ENCODE results near the gene STK35.

Gene STK35

GRCh38 chr20:2122936-2123335 lies 21.3 kb downstream of the STK35 start:
- no peak overlapping the region for H3K27ac ChIP-seq (ENCODE audit: insufficient read depth, low read depth, low read length, poor library complexity, severe bottlenecking)
- no peaks in the 10 kb centered on the region for H3K36me3 ChIP-seq (ENCODE audit: control insufficient read depth, insufficient read depth, low read length)
- 90 to 94% methylated on average over 6 of the region's 6 CpGs for WGBS, 2 experiments
- no peak overlapping the region for H3K4me3 ChIP-seq (ENCODE audit: insufficient read depth, low read depth, low read length)
- H3K27me3 ChIP-seq (ENCODE audit: control insufficient read depth, insufficient read depth, low read length, poor library complexity, severe bottlenecking) = no peaks in the 10 kb centered on the region
- no peaks in the 10 kb centered on the region for H3K9me3 ChIP-seq (ENCODE audit: control insufficient read depth, low read length)
- H3K4me1 ChIP-seq (ENCODE audit: control insufficient read depth, insufficient read depth, low read length) = no peaks in the 10 kb centered on the region

GRCh38 chr20:2123720-2124119 lies 22.1 kb downstream of the STK35 start:
- no peaks in the 10 kb centered on the region for H3K9me3 ChIP-seq (ENCODE audit: control insufficient read depth, low read length)
- H3K4me3 ChIP-seq (ENCODE audit: insufficient read depth, low read depth, low read length) = no peak overlapping the region
- no peaks in the 10 kb centered on the region for H3K27me3 ChIP-seq (ENCODE audit: control insufficient read depth, insufficient read depth, low read length, poor library complexity, severe bottlenecking)
- H3K27ac ChIP-seq (ENCODE audit: insufficient read depth, low read depth, low read length, poor library complexity, severe bottlenecking) = no peak overlapping the region
- H3K36me3 ChIP-seq (ENCODE audit: control insufficient read depth, insufficient read depth, low read length) = no peaks in the 10 kb centered on the region
- 97 to 99% methylated on average over 5 of the region's 5 CpGs for WGBS, 2 experiments
- no peaks in the 10 kb centered on the region for H3K4me1 ChIP-seq (ENCODE audit: control insufficient read depth, insufficient read depth, low read length)

DNA sequence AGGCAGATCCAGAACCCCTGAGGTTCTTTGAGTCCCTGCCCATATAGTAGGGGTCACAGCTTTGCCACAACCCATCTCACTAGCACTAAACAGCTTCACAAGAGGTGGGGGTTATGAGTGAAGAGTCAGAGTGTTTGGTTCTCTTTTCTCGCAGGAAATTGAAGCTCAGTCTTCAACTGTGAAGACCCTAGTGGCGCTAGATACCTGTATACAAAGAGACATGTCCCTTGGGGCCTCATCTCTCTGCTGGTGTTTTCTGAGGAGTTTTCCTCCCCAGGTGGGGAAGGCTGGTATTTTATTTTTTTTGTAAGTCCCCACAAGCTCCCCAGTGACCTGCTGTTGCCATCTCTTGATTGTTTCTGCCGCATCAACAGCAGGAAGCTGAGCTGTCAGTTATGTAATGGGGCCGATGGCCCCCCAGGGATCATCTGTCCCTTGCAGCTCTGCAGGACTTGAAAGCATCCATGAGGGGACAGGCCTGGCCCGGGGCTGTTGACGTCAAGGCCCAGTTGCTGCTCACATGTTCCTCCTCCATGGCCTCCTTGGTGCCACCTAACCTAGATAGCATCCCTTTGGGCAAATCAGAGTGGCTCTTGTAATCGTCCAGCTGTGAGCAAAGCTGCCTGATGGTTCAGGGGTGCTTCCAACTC lies 23.1 kb downstream of the STK35 start:
- Histone ChIP-seq H3K36me3 (ENCODE audit: control insufficient read depth, insufficient read depth, low read length) (no peaks in the 10 kb centered on the region), H3K27ac (ENCODE audit: insufficient read depth, low read depth, low read length, poor library complexity, severe bottlenecking) (no peak overlapping the region), H3K27me3 (ENCODE audit: control insufficient read depth, insufficient read depth, low read length, poor library complexity, severe bottlenecking) (no peaks in the 10 kb centered on the region), H3K4me1 (ENCODE audit: control insufficient read depth, insufficient read depth, low read length) (no peaks in the 10 kb centered on the region), H3K9me3 (ENCODE audit: control insufficient read depth, low read length) (no peaks in the 10 kb centered on the region), H3K4me3 (ENCODE audit: insufficient read depth, low read depth, low read length) (no peak overlapping the region)
- 82 to 84% methylated on average over 7 of the region's 7 CpGs for WGBS, 2 experiments

DNA sequence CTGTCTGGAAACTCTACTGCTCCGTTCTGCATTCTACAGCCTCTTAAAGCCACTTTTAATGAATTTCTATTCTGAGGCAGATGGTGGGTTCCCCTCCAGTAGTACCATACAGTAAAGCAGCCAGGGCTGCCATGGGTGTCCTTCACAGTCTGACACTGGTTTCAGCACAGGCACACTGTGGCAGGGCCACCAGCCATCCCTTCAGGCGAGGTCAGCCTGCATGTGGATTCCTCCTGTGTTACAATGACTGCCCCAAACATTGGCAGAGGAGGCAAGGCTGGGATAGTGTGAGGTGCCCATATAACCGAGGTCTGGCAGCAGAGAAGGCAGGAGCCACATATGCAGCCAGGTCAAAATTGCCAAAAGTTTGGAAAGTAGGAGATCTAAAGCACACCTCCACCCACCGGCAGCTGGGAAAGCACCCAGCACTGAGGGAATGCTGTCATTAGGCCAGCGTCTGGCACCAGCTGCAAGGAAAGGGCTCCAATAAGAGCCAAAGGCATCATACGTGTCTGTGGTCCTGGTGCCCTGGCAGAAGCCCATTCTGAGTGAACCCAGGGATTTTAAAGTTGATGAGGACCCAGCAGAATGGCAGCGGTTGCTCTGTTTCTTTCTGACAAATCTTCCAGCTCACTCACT lies 24.0 kb downstream of the STK35 start:
- no peaks in the 10 kb centered on the region for H3K9me3 ChIP-seq (ENCODE audit: control insufficient read depth, low read length)
- 94 to 95% methylated on average over 7 of the region's 7 CpGs for WGBS, 2 experiments
- H3K27ac ChIP-seq (ENCODE audit: insufficient read depth, low read depth, low read length, poor library complexity, severe bottlenecking) = no peak overlapping the region
- H3K4me3 ChIP-seq (ENCODE audit: insufficient read depth, low read depth, low read length) = no peak overlapping the region
- no peaks in the 10 kb centered on the region for H3K27me3 ChIP-seq (ENCODE audit: control insufficient read depth, insufficient read depth, low read length, poor library complexity, severe bottlenecking)
- H3K36me3 ChIP-seq (ENCODE audit: control insufficient read depth, insufficient read depth, low read length) = no peaks in the 10 kb centered on the region
- peaks cover 4% of the 10 kb centered on the region for H3K4me1 ChIP-seq (ENCODE audit: control insufficient read depth, insufficient read depth, low read length)

GRCh38 chr20:2127238-2127637 lies 25.6 kb downstream of the STK35 start:
- Histone ChIP-seq H3K36me3 (ENCODE audit: control insufficient read depth, insufficient read depth, low read length) (no peaks in the 10 kb centered on the region), H3K9me3 (ENCODE audit: control insufficient read depth, low read length) (no peaks in the 10 kb centered on the region), H3K27ac (ENCODE audit: insufficient read depth, low read depth, low read length, poor library complexity, severe bottlenecking) (no peak overlapping the region), H3K4me1 (ENCODE audit: control insufficient read depth, insufficient read depth, low read length) (peaks cover 8% of the 10 kb centered on the region), H3K27me3 (ENCODE audit: control insufficient read depth, insufficient read depth, low read length, poor library complexity, severe bottlenecking) (no peaks in the 10 kb centered on the region), H3K4me3 (ENCODE audit: insufficient read depth, low read depth, low read length) (no peak overlapping the region)
- 91 to 96% methylated on average over 1 of the region's 1 CpG for WGBS, 2 experiments

GRCh38 chr20:2128542-2128941 lies 26.9 kb downstream of the STK35 start:
- Histone ChIP-seq H3K4me1 (ENCODE audit: control insufficient read depth, insufficient read depth, low read length) (peaks cover 13% of the 10 kb centered on the region), H3K27ac (ENCODE audit: insufficient read depth, low read depth, low read length, poor library complexity, severe bottlenecking) (no peak overlapping the region), H3K27me3 (ENCODE audit: control insufficient read depth, insufficient read depth, low read length, poor library complexity, severe bottlenecking) (no peaks in the 10 kb centered on the region), H3K36me3 (ENCODE audit: control insufficient read depth, insufficient read depth, low read length) (no peaks in the 10 kb centered on the region), H3K4me3 (ENCODE audit: insufficient read depth, low read depth, low read length) (no peak overlapping the region), H3K9me3 (ENCODE audit: control insufficient read depth, low read length) (no peaks in the 10 kb centered on the region)
- 89 to 96% methylated on average over 6 of the region's 6 CpGs for WGBS, 2 experiments

GRCh38 chr20:2130062-2130591 lies 28.5 kb downstream of the STK35 start:
- WGBS, 2 experiments = 87 to 91% methylated on average over 13 to 15 of the region's 15 CpGs
- Histone ChIP-seq H3K27me3 (ENCODE audit: control insufficient read depth, insufficient read depth, low read length, poor library complexity, severe bottlenecking) (no peaks in the 10 kb centered on the region), H3K27ac (ENCODE audit: insufficient read depth, low read depth, low read length, poor library complexity, severe bottlenecking) (no peak overlapping the region), H3K9me3 (ENCODE audit: control insufficient read depth, low read length) (no peaks in the 10 kb centered on the region), H3K4me3 (ENCODE audit: insufficient read depth, low read depth, low read length) (no peak overlapping the region), H3K36me3 (ENCODE audit: control insufficient read depth, insufficient read depth, low read length) (no peaks in the 10 kb centered on the region), H3K4me1 (ENCODE audit: control insufficient read depth, insufficient read depth, low read length) (peaks cover 14% of the 10 kb centered on the region)

DNA sequence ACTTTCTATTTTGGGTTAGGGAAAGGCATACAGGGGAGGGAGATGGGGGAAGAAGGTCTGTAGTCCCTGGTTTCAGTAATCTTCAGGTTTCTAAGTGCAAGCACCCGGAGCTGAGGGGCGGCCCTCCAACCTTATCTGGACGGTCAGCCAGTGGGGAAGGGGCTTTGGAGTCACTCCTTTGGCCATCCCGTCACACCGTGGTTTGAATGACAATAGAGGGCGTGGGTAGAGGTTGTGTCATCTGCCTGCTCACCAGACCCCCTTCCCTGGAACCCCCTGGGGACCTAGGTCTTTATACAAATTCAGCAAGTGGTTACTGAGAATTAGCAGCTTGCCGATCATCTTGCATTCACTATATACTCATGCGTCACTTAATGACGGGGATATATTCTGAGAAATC lies 29.1 kb downstream of the STK35 start:
- H3K4me3 ChIP-seq (ENCODE audit: insufficient read depth, low read depth, low read length) = no peak overlapping the region
- H3K27me3 ChIP-seq (ENCODE audit: control insufficient read depth, insufficient read depth, low read length, poor library complexity, severe bottlenecking) = no peaks in the 10 kb centered on the region
- 33 to 38% methylated on average over 9 of the region's 9 CpGs for WGBS, 2 experiments
- no peaks in the 10 kb centered on the region for H3K36me3 ChIP-seq (ENCODE audit: control insufficient read depth, insufficient read depth, low read length)
- H3K27ac ChIP-seq (ENCODE audit: insufficient read depth, low read depth, low read length, poor library complexity, severe bottlenecking) = no peak overlapping the region
- no peaks in the 10 kb centered on the region for H3K9me3 ChIP-seq (ENCODE audit: control insufficient read depth, low read length)
- peaks cover 14% of the 10 kb centered on the region for H3K4me1 ChIP-seq (ENCODE audit: control insufficient read depth, insufficient read depth, low read length)

DNA sequence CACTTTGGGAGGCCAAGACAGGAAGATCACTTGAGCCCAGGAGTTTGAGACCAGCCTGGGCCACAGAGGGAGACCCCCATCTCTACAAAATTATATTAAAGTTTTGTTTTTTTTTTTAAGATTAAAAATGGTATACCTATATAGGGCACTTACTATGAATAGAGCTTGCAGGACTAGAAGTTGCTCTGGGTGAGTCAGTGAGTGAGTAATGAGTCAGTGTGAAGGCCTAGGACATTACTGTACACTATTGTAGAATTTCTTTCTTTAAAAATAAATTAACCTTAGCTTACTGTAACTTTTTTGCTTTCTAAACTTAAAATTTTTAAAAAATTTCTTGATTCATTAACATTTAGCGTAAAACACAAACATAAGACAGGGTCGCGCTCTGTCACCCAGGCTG lies 29.7 kb downstream of the STK35 start:
- Histone ChIP-seq H3K4me3 (ENCODE audit: insufficient read depth, low read depth, low read length) (no peak overlapping the region), H3K27me3 (ENCODE audit: control insufficient read depth, insufficient read depth, low read length, poor library complexity, severe bottlenecking) (no peaks in the 10 kb centered on the region), H3K4me1 (ENCODE audit: control insufficient read depth, insufficient read depth, low read length) (peaks cover 14% of the 10 kb centered on the region), H3K9me3 (ENCODE audit: control insufficient read depth, low read length) (no peaks in the 10 kb centered on the region), H3K27ac (ENCODE audit: insufficient read depth, low read depth, low read length, poor library complexity, severe bottlenecking) (no peak overlapping the region), H3K36me3 (ENCODE audit: control insufficient read depth, insufficient read depth, low read length) (no peaks in the 10 kb centered on the region)
- 94 to 96% methylated on average over 3 of the region's 3 CpGs for WGBS, 2 experiments

DNA sequence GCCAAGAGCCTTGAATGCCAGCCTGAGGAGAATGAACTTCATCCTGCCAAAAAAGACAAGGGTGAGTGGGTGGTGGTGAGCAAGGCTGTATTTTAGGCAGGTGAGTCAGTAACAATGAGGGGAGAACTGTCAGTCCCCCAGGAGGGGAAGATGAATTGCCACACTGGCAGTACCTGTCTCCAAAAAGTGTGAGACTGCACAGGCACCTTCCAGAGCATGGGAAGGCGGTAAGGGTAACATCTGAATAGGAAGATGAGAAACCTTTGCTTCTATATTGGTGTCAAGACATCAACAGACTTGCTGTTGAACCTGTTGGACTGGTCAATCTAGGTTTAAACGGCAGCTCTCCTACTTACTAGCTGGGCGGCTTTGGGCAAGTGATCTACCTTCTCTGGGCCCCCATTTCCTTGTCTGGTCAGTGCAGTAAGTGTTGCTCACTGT lies 30.9 kb downstream of the STK35 start:
- Histone ChIP-seq H3K27ac (ENCODE audit: insufficient read depth, low read depth, low read length, poor library complexity, severe bottlenecking) (no peak overlapping the region), H3K36me3 (ENCODE audit: control insufficient read depth, insufficient read depth, low read length) (no peaks in the 10 kb centered on the region), H3K4me1 (ENCODE audit: control insufficient read depth, insufficient read depth, low read length) (peaks cover 14% of the 10 kb centered on the region), H3K4me3 (ENCODE audit: insufficient read depth, low read depth, low read length) (no peak overlapping the region), H3K27me3 (ENCODE audit: control insufficient read depth, insufficient read depth, low read length, poor library complexity, severe bottlenecking) (no peaks in the 10 kb centered on the region), H3K9me3 (ENCODE audit: control insufficient read depth, low read length) (no peaks in the 10 kb centered on the region)
- 94% methylated on average over 3 of the region's 3 CpGs for WGBS, 2 experiments

All from ectodermal cell (in vitro differentiated cells).